B cell (primary cell): Measurements from ENCODE around the gene METAP1D. TPM values are rescaled to one million over a fixed set of nuclear protein-coding genes. Genes with fewer than 3 reads are reported as not detected.

Experiments
- ATAC-seq: fragments of 200-7000 bp; cut with Tn5 transposase; one replicate; pipeline ENCODE4 v1.10.0; 2021; ENCODE audit warnings: low read depth, mild to moderate bottlenecking, moderate number of reproducible peaks, moderate library complexity
- CTCF ChIA-PET: fragments of 350-600 bp; sonication (Branson Sonifier 250); formaldehyde crosslinking; loops from one replicate; lab custom pipeline; 2021; ENCODE audit warnings: antibody characterized with exemption, inconsistent platforms; lab: Charles Lee
- POLR2A ChIA-PET: fragments of 350-600 bp; sonication (Branson Sonifier 250); formaldehyde crosslinking; loops from one replicate; lab custom pipeline; 2021; ENCODE audit warnings: antibody characterized with exemption; lab: Charles Lee
- DNase-seq: peaks from one replicate; pipeline ENCODE4 v3.0.0; 2013
- H2AFZ ChIP-seq: 2 replicates; pipeline ENCODE4 v1.6.1; 2012; ENCODE audit warnings: mild to moderate bottlenecking, low read depth, low read length; ENCODE audit not compliant: insufficient read depth, poor library complexity, severe bottlenecking
- H3K27ac ChIP-seq, 2 donors: 1 replicate in 1 of 2; 2 replicates in 1 of 2; pipeline ENCODE4 v1.5.1; 2012 to 2013; ENCODE audit warnings: low read length in 2 of 2, mild to moderate bottlenecking in 2 of 2, moderate library complexity in 1 of 2
- H3K27me3 ChIP-seq, 4 experiments: fragments of 200-600 bp in 1 of 4; sonication (generic) in 1 of 4; replicated peaks in 1 of 4; 1 replicate in 2 of 4; 2 replicates in 2 of 4; pipeline versions ENCODE4 v1.6.1 to v1.7.0; 2013 to 2016; ENCODE audit warnings: low read length in 3 of 4, mild to moderate bottlenecking in 2 of 4, mixed read lengths in 1 of 4, moderate library complexity in 1 of 4; ENCODE audit not compliant: insufficient read depth in 4 of 4, control insufficient read depth in 3 of 4; ENCODE audit errors: control extremely low read depth in 1 of 4
- H3K36me3 ChIP-seq, 2 experiments: replicated peaks in 1 of 2; 1 replicate in 1 of 2; 2 replicates in 1 of 2; pipeline versions ENCODE4 v1.6.1 to v1.7.1; 2013; ENCODE audit warnings: low read length in 1 of 2; ENCODE audit not compliant: insufficient read depth in 2 of 2, control insufficient read depth in 1 of 2; ENCODE audit errors: control extremely low read depth in 1 of 2, extremely low read depth in 1 of 2
- H3K4me1 ChIP-seq, 2 donors: fragments of 200-600 bp in 1 of 2; sonication (generic) in 1 of 2; 1 replicate in 1 of 2; 2 replicates in 1 of 2; pipeline versions ENCODE4 v1.5.1 to v1.6.1; 2013 to 2017; ENCODE audit warnings: low read length in 2 of 2; ENCODE audit not compliant: control insufficient read depth in 2 of 2, insufficient read depth in 2 of 2
- H3K4me2 ChIP-seq: replicated peaks from 2 replicates; pipeline ENCODE3; 2012; ENCODE audit warnings: mild to moderate bottlenecking, low read depth, low read length; ENCODE audit not compliant: poor library complexity, severe bottlenecking
- H3K4me3 ChIP-seq, 5 experiments: fragments of 200-600 bp in 1 of 5; sonication (generic) in 1 of 5; 1 replicate in 3 of 5; 2 replicates in 2 of 5; pipeline versions ENCODE4 v1.5.1 to v1.7.0; 2011 to 2016; ENCODE audit warnings: low read length in 4 of 5, mild to moderate bottlenecking in 4 of 5, low read depth in 2 of 5, control low read depth in 1 of 5, moderate library complexity in 1 of 5; ENCODE audit not compliant: insufficient read depth in 1 of 5; ENCODE audit errors: control extremely low read depth in 1 of 5, extremely low read depth in 1 of 5
- H3K79me2 ChIP-seq: fragments of 200-600 bp; sonication (generic); one replicate; pipeline ENCODE4 v1.6.0; 2016; ENCODE audit warnings: low read length; ENCODE audit not compliant: control insufficient read depth, insufficient read depth
- H3K9ac ChIP-seq: fragments of 200-600 bp; sonication (generic); 2 replicates; pipeline ENCODE4 v1.6.1; 2017; ENCODE audit warnings: mild to moderate bottlenecking, low read length, moderate library complexity
- H3K9me3 ChIP-seq, 3 donors: one replicate each; pipeline versions ENCODE4 v1.6.1 to v1.7.1; 2013; ENCODE audit warnings: low read length in 2 of 3; ENCODE audit not compliant: control insufficient read depth in 2 of 3, insufficient read depth in 1 of 3; ENCODE audit errors: control extremely low read depth in 1 of 3
- H4K20me1 ChIP-seq: 2 replicates; pipeline ENCODE4 v1.6.0; 2012; ENCODE audit warnings: mild to moderate bottlenecking, low read length; ENCODE audit not compliant: insufficient read depth, control insufficient read depth, poor library complexity, severe bottlenecking
- H3K27ac Mint-ChIP-seq: one replicate; pipeline ENCODE4 v1.8.0; 2021; ENCODE audit warnings: mixed read lengths
- H3K27me3 Mint-ChIP-seq: one replicate; pipeline ENCODE4 v1.8.0; 2021; ENCODE audit warnings: mixed read lengths
- H3K4me1 Mint-ChIP-seq: one replicate; pipeline ENCODE4 v1.8.0; 2021; ENCODE audit warnings: mixed read lengths
- H3K4me3 Mint-ChIP-seq: one replicate; pipeline ENCODE4 v1.8.0; 2021; ENCODE audit warnings: mixed read lengths
- H3K9me3 Mint-ChIP-seq: one replicate; pipeline ENCODE4 v1.8.0; 2022; ENCODE audit warnings: mixed read lengths; ENCODE audit not compliant: insufficient read depth
- EZH2 ChIP-seq: IDR thresholded peaks from 2 replicates; pipeline ENCODE4 v1.6.1; 2012; ENCODE audit warnings: borderline replicate concordance, low read depth, mild to moderate bottlenecking, moderate library complexity, low read length; ENCODE audit not compliant: insufficient read depth, poor library complexity, severe bottlenecking
- WGBS: methylation state at CpG from one replicate; pipeline ENCODE4 v1.1.5; 2013; ENCODE audit warnings: missing lambda C conversion rate; ENCODE audit not compliant: insufficient coverage; 5-methylcytosine and 5-hydroxymethylcytosine counted together
- intact Hi-C: fragments of 100-400 bp; cut with micrococcal nuclease; formaldehyde crosslinking; loops from one replicate; pipeline ENCODE4 v1.10.0; 2022
- polyA plus RNA-seq: library from polyadenylated mRNA; depleted of rRNA; stranded (reverse); fragments of >200 nt; gene quantifications from 2 replicates; pipeline ENCODE4 v1.2.3, GENCODE V29; 2012
- total RNA-seq, 2 donors: library from RNA; stranded (reverse); fragments of 120-200 nt in 1 of 2; gene quantifications; 1 replicate in 1 of 2; 2 replicates in 1 of 2; pipeline versions ENCODE4 v1.2.3 to v1.2.4, GENCODE V29; 2013 to 2022
- TF ChIP-seq, protein P1 (sequence below): fragments of 200-600 bp; IDR thresholded peaks from one replicate; pipeline ENCODE4 v1.8.0; 2022; ENCODE audit warnings: antibody characterized with exemption, mild to moderate bottlenecking

Gene METAP1D
- total and polyA plus RNA-seq, 2 donors (not counting 1 experiment from before 2014, with no cell fraction given), result 7.8 to 8.9 TPM

- H2AFZ ChIP-seq, result no peak overlapping the region
- no peak overlapping the region for H3K9ac ChIP-seq
- peaks cover 42 to 63% of the 10 kb centered on the region in 2 donors for H3K4me1 ChIP-seq
- peaks cover 2 to 85% (median 34%) of the 10 kb centered on the region in 3 donors for H3K9me3 ChIP-seq
- Mint-ChIP-seq H3K4me1 (peaks cover 41% of the 10 kb centered on the region), H3K27ac (peak overlapping the region; percentile 81), H3K27me3 (peaks cover 72% of the 10 kb centered on the region), H3K9me3 (no peaks in the 10 kb centered on the region), H3K4me3 (peak overlapping the region; percentile 49)
- ATAC-seq, result no peak
- no peak overlapping the region for H3K4me3 ChIP-seq
- intact Hi-C loops, result no loop called here
- no peaks in the 10 kb centered on the region for H3K79me2 ChIP-seq
- POLR2A ChIA-PET, result interaction anchor here (0.8 to 1.5 kb wide), 2 partner anchors 11 to 14 kb away, joined by 3 to 9 read pairs; partner anchors contain the start of gene DLX2
- no peak overlapping the region for H3K27ac ChIP-seq
- CTCF ChIA-PET, result interaction anchor here (1.2 to 10.1 kb wide), 2 partner anchors 16 to 373 kb away, joined by 3 to 58 read pairs; partner anchors contain the start of gene DLX2
- peaks cover 2 to 97% (median 87%) of the 10 kb centered on the region in 4 experiments for H3K27me3 ChIP-seq
- H4K20me1 ChIP-seq, result no peaks in the 10 kb centered on the region
- no peak for TF ChIP-seq EZH2
- TF ChIP-seq, protein P1, sequence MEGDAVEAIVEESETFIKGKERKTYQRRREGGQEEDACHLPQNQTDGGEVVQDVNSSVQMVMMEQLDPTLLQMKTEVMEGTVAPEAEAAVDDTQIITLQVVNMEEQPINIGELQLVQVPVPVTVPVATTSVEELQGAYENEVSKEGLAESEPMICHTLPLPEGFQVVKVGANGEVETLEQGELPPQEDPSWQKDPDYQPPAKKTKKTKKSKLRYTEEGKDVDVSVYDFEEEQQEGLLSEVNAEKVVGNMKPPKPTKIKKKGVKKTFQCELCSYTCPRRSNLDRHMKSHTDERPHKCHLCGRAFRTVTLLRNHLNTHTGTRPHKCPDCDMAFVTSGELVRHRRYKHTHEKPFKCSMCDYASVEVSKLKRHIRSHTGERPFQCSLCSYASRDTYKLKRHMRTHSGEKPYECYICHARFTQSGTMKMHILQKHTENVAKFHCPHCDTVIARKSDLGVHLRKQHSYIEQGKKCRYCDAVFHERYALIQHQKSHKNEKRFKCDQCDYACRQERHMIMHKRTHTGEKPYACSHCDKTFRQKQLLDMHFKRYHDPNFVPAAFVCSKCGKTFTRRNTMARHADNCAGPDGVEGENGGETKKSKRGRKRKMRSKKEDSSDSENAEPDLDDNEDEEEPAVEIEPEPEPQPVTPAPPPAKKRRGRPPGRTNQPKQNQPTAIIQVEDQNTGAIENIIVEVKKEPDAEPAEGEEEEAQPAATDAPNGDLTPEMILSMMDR, result no peak
- H3K36me3 ChIP-seq, result no peaks in the 10 kb centered on the region
- WGBS, result 18% methylated on average over 29 of the region's 37 CpGs
- no peak overlapping the region for H3K4me2 ChIP-seq
- DNase-seq, result no peak
Measured at GRCh38 chr2:172088245-172089004, 88.7 kb downstream of the METAP1D start.

- DNase-seq, result peak; percentile 31
Measured at GRCh38 chr2:172089005-172089504, 89.3 kb downstream of the METAP1D start.

More at GRCh38 chr2:172089005-172089504, 89.3 kb downstream of the METAP1D start:
- no peaks in the 10 kb centered on the region for H4K20me1 ChIP-seq
- no peak overlapping the region for H3K9ac ChIP-seq
- peaks cover 38 to 63% of the 10 kb centered on the region in 2 donors for H3K4me1 ChIP-seq
- H3K27ac Mint-ChIP-seq, result peak overlapping the region; percentile 32
- no peak overlapping the region for H3K27ac ChIP-seq
- POLR2A ChIA-PET, result interaction anchor here (1.5 kb wide), 1 partner anchor 11 kb away, joined by 3 read pairs; no protein-coding TSS in a partner anchor
- peaks cover 38% of the 10 kb centered on the region for H3K4me1 Mint-ChIP-seq
- no peak for ATAC-seq
- peaks cover 72% of the 10 kb centered on the region for H3K27me3 Mint-ChIP-seq
- H3K9me3 Mint-ChIP-seq, result no peaks in the 10 kb centered on the region
- TF ChIP-seq, protein P1, result no peak
- TF ChIP-seq EZH2, result no peak
- no peaks in the 10 kb centered on the region for H3K79me2 ChIP-seq
- intact Hi-C loops, result no loop called here
- peaks cover 3 to 97% (median 87%) of the 10 kb centered on the region in 4 experiments for H3K27me3 ChIP-seq
- H3K9me3 ChIP-seq, result peaks cover 4 to 82% (median 30%) of the 10 kb centered on the region in 3 donors
- H2AFZ ChIP-seq, result no peak overlapping the region
- H3K4me2 ChIP-seq, result no peak overlapping the region
- H3K4me3 Mint-ChIP-seq, result no peak overlapping the region
- H3K4me3 ChIP-seq, result no peak overlapping the region
- no peaks in the 10 kb centered on the region for H3K36me3 ChIP-seq
- CTCF ChIA-PET, result interaction anchor here (10.1 kb wide), 1 partner anchor 15 kb away, joined by 58 read pairs; the partner anchor contains the start of gene DLX2
- 11% methylated on average over 1 of the region's 10 CpGs for WGBS
